Activated T-helper 1 cell treated with anti-CD3 and anti-CD28 coated beads, Interleukin-12 subunit alpha, Interleukin-12 subunit beta, Interleukin-2, Interleukin-4 antibody, amounts not matched to agents 30 ng/mL and 10 ng/mL and 1 ng/mL, durations not matched to agents 14 hours and 24 hours and 36 hours (primary cell): ENCODE measurements around the gene RPS27. TPM values are rescaled to one million over a fixed set of nuclear protein-coding genes. Genes with fewer than 3 reads are reported as not detected.

Experiments
- DNase-seq: peaks from one replicate; pipeline ENCODE4 v3.0.0; 2021; ENCODE audit warnings: low spot score
- H3K27ac Mint-ChIP-seq: one replicate; pipeline ENCODE4 v1.8.0; 2021; ENCODE audit warnings: mild to moderate bottlenecking, mixed read lengths
- H3K27me3 Mint-ChIP-seq: one replicate; pipeline ENCODE4 v1.8.0; 2022; ENCODE audit warnings: mild to moderate bottlenecking, moderate library complexity, mixed read lengths; ENCODE audit not compliant: insufficient read depth
- H3K36me3 Mint-ChIP-seq: one replicate; pipeline ENCODE4 v1.8.0; 2021; ENCODE audit warnings: low read depth, mixed read lengths
- H3K4me1 Mint-ChIP-seq: one replicate; pipeline ENCODE4 v1.8.0; 2021; ENCODE audit warnings: low read depth, mixed read lengths
- H3K4me3 Mint-ChIP-seq: one replicate; pipeline ENCODE4 v1.8.0; 2021; ENCODE audit warnings: mild to moderate bottlenecking, moderate library complexity, mixed read lengths
- H3K9me3 Mint-ChIP-seq: one replicate; pipeline ENCODE4 v1.8.0; 2021; ENCODE audit warnings: mixed read lengths
- intact Hi-C: fragments of 100-400 bp; cut with micrococcal nuclease; formaldehyde crosslinking; loops from one replicate; pipeline ENCODE4 v1.15.1; 2024
- total RNA-seq: library from RNA; stranded (reverse); gene quantifications from 2 replicates; pipeline ENCODE4 v1.2.3, GENCODE V29; 2022

RPS27 gene
- total RNA-seq, 1 donor from 2014 or later: 1,349 TPM

DNA sequence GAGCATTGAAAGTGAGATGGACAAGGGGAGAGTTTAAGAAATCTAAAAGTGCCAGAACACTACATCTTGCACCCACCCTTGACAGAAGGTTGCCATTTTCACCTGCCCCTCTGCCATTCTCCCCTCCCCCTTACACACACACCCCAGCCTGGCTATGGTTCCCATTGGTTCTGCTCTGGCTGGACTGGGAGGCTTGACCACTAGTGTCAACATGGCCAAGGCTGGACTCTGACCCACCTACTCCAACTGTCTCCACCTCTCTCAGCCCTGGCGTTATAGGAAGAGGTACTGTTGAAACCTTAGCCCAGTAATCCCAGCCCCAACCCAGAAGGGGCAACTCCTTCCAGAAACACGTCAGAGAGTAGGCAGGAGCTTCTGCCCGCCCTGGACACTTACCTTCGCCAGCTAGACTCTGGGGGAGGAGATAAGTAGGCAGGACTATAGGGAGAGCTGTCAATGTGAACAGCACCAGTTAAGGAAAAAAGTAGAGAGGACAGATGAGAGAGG is 36.6 kb upstream of the RPS27 start:
- intact Hi-C loops: no loop called here

DNA sequence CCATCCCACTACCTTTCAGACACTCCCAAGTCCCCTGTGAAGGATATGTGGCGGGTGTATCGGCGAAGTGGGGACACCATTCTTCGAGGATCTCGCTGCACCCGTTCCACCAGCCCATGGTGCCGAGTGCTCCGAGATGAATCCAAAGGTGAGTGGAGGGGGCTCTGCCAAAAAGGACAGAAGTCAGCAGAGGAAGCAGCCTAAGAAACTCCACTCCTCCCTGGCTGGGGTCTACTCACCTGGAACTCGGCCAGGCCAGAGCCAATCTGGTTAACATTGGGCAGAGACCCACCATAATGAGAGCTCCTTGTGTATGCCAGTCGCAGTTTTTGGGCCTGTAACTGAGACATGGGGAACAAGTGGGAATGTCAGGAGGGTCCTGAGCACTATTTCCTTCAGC is 35.7 kb upstream of the RPS27 start:
- peaks cover 42% of the 10 kb centered on the region for H3K36me3 Mint-ChIP-seq
- H3K9me3 Mint-ChIP-seq: no peaks in the 10 kb centered on the region
- peaks cover 42% of the 10 kb centered on the region for H3K4me1 Mint-ChIP-seq
- H3K4me3 Mint-ChIP-seq: no peak overlapping the region
- intact Hi-C loops: loop anchor here (5.0 kb wide), 1 partner anchor 228 kb away; the partner anchor contains the start of gene INTS3
- DNase-seq: no peak
- H3K27ac Mint-ChIP-seq: no peak overlapping the region
- H3K27me3 Mint-ChIP-seq: no peaks in the 10 kb centered on the region

More for the DNA sequence above, 36.6 kb upstream of the RPS27 start:
- H3K4me3 Mint-ChIP-seq: peak overlapping the region; percentile 15
- no peaks in the 10 kb centered on the region for H3K27me3 Mint-ChIP-seq
- peaks cover 34% of the 10 kb centered on the region for H3K4me1 Mint-ChIP-seq
- peaks cover 39% of the 10 kb centered on the region for H3K36me3 Mint-ChIP-seq
- H3K9me3 Mint-ChIP-seq: no peaks in the 10 kb centered on the region
- peak overlapping the region; percentile 80 for H3K27ac Mint-ChIP-seq
- no peak for DNase-seq

DNA sequence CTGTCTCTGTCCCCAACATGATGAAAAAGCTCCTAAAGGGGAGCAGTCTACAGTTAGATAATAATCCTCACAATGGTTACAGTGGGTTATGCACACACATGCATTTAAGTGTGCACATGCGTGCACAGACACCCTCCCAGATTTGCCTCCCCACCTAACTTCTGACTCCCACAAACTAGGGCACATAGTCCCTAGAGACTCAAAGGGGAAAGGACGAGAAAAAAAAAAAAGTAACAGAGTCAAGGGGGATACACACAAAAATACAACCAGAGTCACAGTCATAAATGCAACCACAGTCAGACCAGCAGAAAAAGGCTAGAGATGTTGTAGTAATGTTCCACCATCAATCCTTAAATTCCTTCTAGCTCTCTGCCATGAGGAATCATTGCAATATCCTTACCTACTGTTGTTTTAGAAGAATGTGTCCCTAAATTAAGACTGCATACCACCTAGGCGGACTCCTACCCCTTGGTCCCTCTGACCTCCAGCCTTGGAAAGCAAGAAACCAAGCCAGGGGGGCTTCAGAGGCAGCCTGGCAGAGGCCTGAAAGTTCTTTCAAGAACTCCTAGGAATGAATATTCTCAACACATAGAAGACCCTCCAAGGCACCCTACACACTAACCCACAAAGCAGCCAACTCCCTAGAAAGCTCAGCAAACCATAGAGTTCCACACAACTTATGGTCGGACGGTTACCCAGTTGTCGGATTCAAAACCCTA is 33.4 kb upstream of the RPS27 start:
- Mint-ChIP-seq H3K4me1 (peaks cover 55% of the 10 kb centered on the region), H3K27me3 (no peaks in the 10 kb centered on the region), H3K9me3 (no peaks in the 10 kb centered on the region), H3K4me3 (peak overlapping the region; percentile 97), H3K27ac (peak overlapping the region; percentile 81), H3K36me3 (peaks cover 29% of the 10 kb centered on the region)
- intact Hi-C loops: loop anchor here (1.0 to 5.0 kb wide), 2 partner anchors 160 to 230 kb away; partner anchors contain the start of gene INTS3
- no peak for DNase-seq

DNA sequence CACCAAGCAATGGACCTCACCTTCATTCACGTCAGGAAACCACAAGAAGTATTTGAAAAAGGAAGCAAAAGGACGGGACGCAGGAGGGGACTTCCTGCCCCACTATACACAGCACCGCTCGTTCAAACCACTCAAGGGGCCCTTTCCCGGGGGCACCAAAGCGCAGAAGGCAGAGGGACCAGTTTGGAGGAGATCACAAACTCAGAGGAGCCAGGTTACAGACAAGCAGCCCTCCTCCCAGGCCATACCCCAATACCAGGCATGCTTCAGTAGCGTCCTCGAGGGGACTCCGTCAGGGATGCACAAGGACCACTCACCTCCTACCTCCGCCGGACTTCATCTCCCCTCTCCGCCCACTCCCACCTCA is 32.8 kb upstream of the RPS27 start:
- no peaks in the 10 kb centered on the region for H3K27me3 Mint-ChIP-seq
- H3K9me3 Mint-ChIP-seq: no peaks in the 10 kb centered on the region
- peak; percentile 46 for DNase-seq
- H3K4me1 Mint-ChIP-seq: peaks cover 60% of the 10 kb centered on the region
- peak overlapping the region; percentile 81 for H3K27ac Mint-ChIP-seq
- peak overlapping the region; percentile 97 for H3K4me3 Mint-ChIP-seq
- intact Hi-C loops: loop anchor here (1.0 to 5.0 kb wide), 10 partner anchors 10 to 315 kb away; partner anchors contain the start of genes CREB3L4, DENND4B, HAX1 and INTS3
- peaks cover 27% of the 10 kb centered on the region for H3K36me3 Mint-ChIP-seq

GRCh38 chr1:153958111-153958960 is 32.2 kb upstream of the RPS27 start, which contains the start of gene CRTC2:
Gene CRTC2 (minus strand): TSS chr1:153958612. CDS start chr1:153958497, 115 bp downstream.
- intact Hi-C loops: loop anchor here (1.0 to 5.0 kb wide), 9 partner anchors 9 to 314 kb away; partner anchors contain the start of genes CREB3L4, DENND4B, HAX1 and INTS3
- peak; percentile 96 for DNase-seq
- H3K4me3 Mint-ChIP-seq: peak within 1 kb of the TSS; percentile 97
- peaks cover 65% of the 10 kb centered on the region for H3K4me1 Mint-ChIP-seq
- peak within 1 kb of the TSS; percentile 81 for H3K27ac Mint-ChIP-seq
- no peaks in the 10 kb centered on the region for H3K9me3 Mint-ChIP-seq
- H3K27me3 Mint-ChIP-seq: no peaks in the 10 kb centered on the region
- H3K36me3 Mint-ChIP-seq: peaks cover 24% of the 10 kb centered on the region

GRCh38 chr1:153958961-153959260 is 31.7 kb upstream of the RPS27 start:
- Mint-ChIP-seq H3K27ac (peak overlapping the region; percentile 81), H3K4me1 (peaks cover 69% of the 10 kb centered on the region), H3K4me3 (peak overlapping the region; percentile 97), H3K36me3 (peaks cover 18% of the 10 kb centered on the region), H3K27me3 (no peaks in the 10 kb centered on the region), H3K9me3 (no peaks in the 10 kb centered on the region)
- intact Hi-C loops: loop anchor here (1.0 to 5.0 kb wide), 9 partner anchors 8 to 314 kb away; partner anchors contain the start of genes CREB3L4, DENND4B, HAX1 and INTS3
- no peak for DNase-seq

DNA sequence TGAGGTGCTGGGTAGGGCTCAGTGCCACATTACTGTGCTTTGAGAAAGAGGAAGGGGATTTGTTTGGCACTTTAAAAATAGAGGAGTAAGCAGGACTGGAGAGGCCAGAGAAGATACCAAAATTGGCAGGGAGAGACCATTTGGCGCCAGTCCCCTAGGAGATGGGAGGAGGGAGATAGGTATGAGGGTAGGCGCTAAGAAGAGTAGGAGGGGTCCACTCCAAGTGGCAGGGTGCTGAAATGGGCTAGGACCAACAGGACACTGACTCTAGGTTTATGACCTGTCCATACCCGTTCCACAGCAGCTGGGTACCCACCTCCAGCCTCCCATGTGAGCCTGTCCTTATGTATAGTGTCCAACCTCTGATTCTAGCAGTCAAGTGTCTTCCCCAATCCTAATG is 31.1 kb upstream of the RPS27 start:
- intact Hi-C loops: loop anchor here (2.0 to 5.0 kb wide), 2 partner anchors 232 to 313 kb away; partner anchors contain the start of genes HAX1 and INTS3
- Mint-ChIP-seq H3K27ac (peak overlapping the region; percentile 46), H3K4me1 (peaks cover 66% of the 10 kb centered on the region)

GRCh38 chr1:153960206-153960605 is 30.4 kb upstream of the RPS27 start:
- H3K9me3 Mint-ChIP-seq: no peaks in the 10 kb centered on the region
- H3K4me1 Mint-ChIP-seq: peaks cover 63% of the 10 kb centered on the region
- no peaks in the 10 kb centered on the region for H3K27me3 Mint-ChIP-seq
- H3K27ac Mint-ChIP-seq: no peak overlapping the region
- DNase-seq: no peak
- peaks cover 13% of the 10 kb centered on the region for H3K36me3 Mint-ChIP-seq
- intact Hi-C loops: loop anchor here (10.0 kb wide), 1 partner anchor 415 kb away; the partner anchor contains the start of genes S100A3, S100A4 and S100A5
- H3K4me3 Mint-ChIP-seq: peak overlapping the region; percentile 85

More for the DNA sequence above, 31.1 kb upstream of the RPS27 start:
- Mint-ChIP-seq H3K36me3 (peaks cover 13% of the 10 kb centered on the region), H3K9me3 (no peaks in the 10 kb centered on the region), H3K4me3 (peak overlapping the region; percentile 97), H3K27me3 (no peaks in the 10 kb centered on the region)
- DNase-seq: no peak

DNA sequence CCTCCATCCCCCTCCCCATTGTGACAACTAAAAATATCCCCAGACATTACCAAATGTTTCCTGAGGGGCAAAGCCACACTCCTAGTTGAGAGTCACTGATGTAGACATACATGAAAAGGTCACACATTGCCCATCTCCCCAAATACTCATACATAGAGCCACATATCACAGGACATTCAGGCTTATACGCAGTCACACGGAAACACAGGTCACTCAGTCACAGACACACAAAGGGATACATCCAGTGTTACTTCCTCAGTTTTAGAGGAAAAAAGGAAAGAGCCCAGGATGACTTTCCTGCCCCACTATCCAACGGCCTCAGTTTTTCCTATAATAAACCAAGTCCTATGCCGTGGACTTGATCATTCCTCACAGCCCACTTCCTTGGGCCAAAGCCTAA is 29.1 kb upstream of the RPS27 start:
- Mint-ChIP-seq H3K27me3 (no peaks in the 10 kb centered on the region), H3K36me3 (peaks cover 17% of the 10 kb centered on the region), H3K9me3 (peaks cover 3% of the 10 kb centered on the region), H3K27ac (peak overlapping the region; percentile 36), H3K4me3 (peak overlapping the region; percentile 85), H3K4me1 (peaks cover 62% of the 10 kb centered on the region)
- no peak for DNase-seq
- intact Hi-C loops: loop anchor here (10.0 kb wide), 1 partner anchor 417 kb away; the partner anchor contains the start of genes S100A3, S100A4 and S100A5

- H3K4me1 Mint-ChIP-seq: peaks cover 60% of the 10 kb centered on the region
- H3K27me3 Mint-ChIP-seq: no peaks in the 10 kb centered on the region
- H3K36me3 Mint-ChIP-seq: peaks cover 21% of the 10 kb centered on the region
- intact Hi-C loops: loop anchor here (1.0 to 10.0 kb wide), 7 partner anchors 15 to 418 kb away; partner anchors contain the start of genes DENND4B, JTB, RPS27 and S100A3
- peaks cover 3% of the 10 kb centered on the region for H3K9me3 Mint-ChIP-seq
- no peak for DNase-seq
- H3K27ac Mint-ChIP-seq: peak overlapping the region; percentile 85
- peak overlapping the region; percentile 85 for H3K4me3 Mint-ChIP-seq
These were observed 28.2 kb upstream of the RPS27 start for GRCh38 chr1:153962088-153963029.

GRCh38 chr1:153963030-153963849 is 27.3 kb upstream of the RPS27 start, which contains the start of gene SLC39A1:
Gene SLC39A1 (minus strand): TSS chr1:153963537. CDS start chr1:153962715, 822 bp downstream.
- Mint-ChIP-seq H3K27me3 (no peaks in the 10 kb centered on the region), H3K27ac (peak within 1 kb of the TSS; percentile 85), H3K36me3 (peaks cover 21% of the 10 kb centered on the region), H3K9me3 (peaks cover 3% of the 10 kb centered on the region), H3K4me1 (peaks cover 68% of the 10 kb centered on the region), H3K4me3 (peak within 1 kb of the TSS; percentile 85)
- peak; percentile 94 for DNase-seq
- intact Hi-C loops: loop anchor here (1.0 to 10.0 kb wide), 7 partner anchors 14 to 418 kb away; partner anchors contain the start of genes DENND4B, JTB, RPS27 and S100A3
